HepG2 (cell line): ENCODE measurements around the gene IQCE. TPM values are rescaled to one million over a fixed set of nuclear protein-coding genes. Genes with fewer than 3 reads are reported as not detected.

Experiments used
- CENPX ChIP-seq: sonication (generic); formaldehyde crosslinking; IDR thresholded peaks from 2 replicates; pipeline ENCODE4 v1.9.0; 2021; ENCODE audit warnings: mild to moderate bottlenecking, missing genetic modification reagents, moderate library complexity
- DPF2 ChIP-seq: sonication (generic); formaldehyde crosslinking; IDR thresholded peaks from 2 replicates; pipeline ENCODE4 v1.4.0; 2020; ENCODE audit warnings: mild to moderate bottlenecking, low read depth, missing genetic modification reagents, borderline replicate concordance
- ELF4 ChIP-seq: sonication (generic); formaldehyde crosslinking; IDR thresholded peaks from 2 replicates; pipeline ENCODE4 v1.5.0; 2020; ENCODE audit warnings: missing genetic modification reagents, mild to moderate bottlenecking, moderate library complexity, borderline replicate concordance
- FOXP1 ChIP-seq, 2 experiments: fragments of 450-650 bp in 1 of 2; IDR thresholded peaks; 2 replicates each; pipeline ENCODE4 v1.6.1; 2017 to 2018; ENCODE audit warnings: antibody characterized with exemption in 1 of 2
- GATAD2A ChIP-seq: IDR thresholded peaks from 2 replicates; pipeline ENCODE4 v1.6.1; 2016
- HMG20A ChIP-seq: IDR thresholded peaks from 2 replicates; pipeline ENCODE4 v1.6.1; 2016; ENCODE audit warnings: borderline replicate concordance
- KDM5B ChIP-seq: sonication (generic); formaldehyde crosslinking; IDR thresholded peaks from 2 replicates; pipeline ENCODE4 v1.4.0; 2020; ENCODE audit warnings: missing genetic modification reagents, mild to moderate bottlenecking, borderline replicate concordance
- KMT2A ChIP-seq: sonication (generic); formaldehyde crosslinking; IDR thresholded peaks from 2 replicates; pipeline ENCODE4 v1.4.0; 2020; ENCODE audit warnings: missing genetic modification reagents
- NCOA1 ChIP-seq: sonication (generic); formaldehyde crosslinking; IDR thresholded peaks from 2 replicates; pipeline ENCODE4 v1.9.0; 2021; ENCODE audit warnings: missing genetic modification reagents
- NCOR1 ChIP-seq: fragments of 200-600 bp; sonication (generic); IDR thresholded peaks from 2 replicates; pipeline ENCODE4 v1.7.0; 2017; ENCODE audit warnings: antibody characterized with exemption, low read length, borderline replicate concordance
- PHF20 ChIP-seq: sonication (generic); formaldehyde crosslinking; IDR thresholded peaks from 2 replicates; pipeline ENCODE4 v1.5.0; 2020; ENCODE audit warnings: mild to moderate bottlenecking, missing genetic modification reagents
- REPIN1 ChIP-seq: sonication (generic); formaldehyde crosslinking; IDR thresholded peaks from 2 replicates; pipeline ENCODE4 v1.8.0; 2022; ENCODE audit warnings: missing genetic modification reagents, low read depth, mild to moderate bottlenecking, borderline replicate concordance
- REST ChIP-seq, 2 experiments: IDR thresholded peaks; 2 replicates each; pipeline ENCODE4 v1.6.1; 2011 to 2012; ENCODE audit warnings: low read length in 2 of 2, borderline replicate concordance in 1 of 2, low read depth in 1 of 2, mild to moderate bottlenecking in 1 of 2, moderate library complexity in 1 of 2
- SALL2 ChIP-seq: sonication (generic); formaldehyde crosslinking; IDR thresholded peaks from 2 replicates; pipeline ENCODE4 v1.8.1; 2023; ENCODE audit warnings: mild to moderate bottlenecking, missing genetic modification reagents, inconsistent platforms
- ZBTB2 ChIP-seq: sonication (generic); formaldehyde crosslinking; IDR thresholded peaks from 2 replicates; pipeline ENCODE4 v1.8.0; 2022; ENCODE audit warnings: low read depth, missing genetic modification reagents
- ZBTB43 ChIP-seq: sonication (generic); formaldehyde crosslinking; conservative IDR thresholded peaks from 2 replicates; pipeline ENCODE4 v1.4.0; 2020; ENCODE audit warnings: missing genetic modification reagents
- ZNF232 ChIP-seq: sonication (generic); formaldehyde crosslinking; IDR thresholded peaks from 2 replicates; pipeline ENCODE4 v1.4.0; 2020; ENCODE audit warnings: missing genetic modification reagents, borderline replicate concordance
- ZNF263 ChIP-seq: sonication (generic); formaldehyde crosslinking; IDR thresholded peaks from 2 replicates; pipeline ENCODE4 v1.4.0; 2020; ENCODE audit warnings: missing genetic modification reagents
- ZNF34 ChIP-seq: sonication (generic); formaldehyde crosslinking; IDR thresholded peaks from 2 replicates; pipeline ENCODE4 v1.4.0; 2020; ENCODE audit warnings: mild to moderate bottlenecking, missing genetic modification reagents, borderline replicate concordance
- polyA plus RNA-seq, 8 experiments: library from polyadenylated mRNA; depleted of rRNA in 3 of 8; stranded (reverse) in 7 of 8; unstranded in 1 of 8; fragments of >200 nt; fragmentation: Illumina TruSeq in 4 of 8; extraction: Trizol in 4 of 8; gene quantifications; 2 replicates each; pipeline versions ENCODE4 v1.2.1 to v1.2.3, GENCODE V29; 2011 to 2016; ENCODE audit warnings: low read depth in 4 of 8, missing spikeins in 1 of 8, mixed read lengths in 1 of 8; ENCODE audit not compliant: insufficient read depth in 1 of 8
- total RNA-seq, 5 experiments: library from RNA; depleted of rRNA; stranded (reverse); fragments of >200 nt; fragmentation: Illumina TruSeq; extraction: Trizol; gene quantifications; 2 replicates each; pipeline ENCODE4 v1.2.3, GENCODE V29; 2016; ENCODE audit warnings: low read depth in 1 of 5
- TF ChIP-seq, protein P1 (sequence below): sonication (generic); formaldehyde crosslinking; IDR thresholded peaks from 2 replicates; pipeline ENCODE4 v1.8.1; 2023; ENCODE audit warnings: mild to moderate bottlenecking, missing genetic modification reagents, borderline replicate concordance

Gene IQCE
- total and polyA plus RNA-seq, 2 of the 13 experiments (the other 11 are each of a cell fraction or from before 2014, with no cell fraction given), result 1.5 to 2.5 TPM

- TF ChIP-seq ZNF34 (0 out of 2 replicates have a peak, but pooled peaks have one; percentile 64), REPIN1 (CRISPR knock-in tag) (no peak), PHF20 (CRISPR knock-in tag) (peak; percentile 48; the same call in 1 of the 2 replicates), ZNF232 (CRISPR knock-in tag) (no peak), GATAD2A (CRISPR knock-in tag) (no peak), HMG20A (CRISPR knock-in tag) (no peak), DPF2 (no peak), KMT2A (CRISPR knock-in tag) (no peak; the same call in 1 of the 2 replicates), NCOA1 (CRISPR knock-in tag) (no peak), CENPX (CRISPR knock-in tag) (no peak), ZBTB2 (CRISPR knock-in tag) (0 out of 2 replicates have a peak, but pooled peaks have one; percentile 43), KDM5B (CRISPR knock-in tag) (peak; percentile 54; the same call in 1 of the 2 replicates), NCOR1 (no peak), SALL2 (no peak), REST (IDR thresholded peaks at IDR 0.05; ENCODE audit: borderline replicate concordance in 1 of 2, low read depth in 1 of 2, low read length in 2 of 2) (no peak), ELF4 (CRISPR knock-in tag) (no peak), ZNF263 (CRISPR knock-in tag) (peak; percentile 68; the same call in 1 of the 2 replicates), FOXP1 (IDR thresholded peaks at IDR 0.05) (no peak), FOXP1 (CRISPR knock-in tag; IDR thresholded peaks at IDR 0.05) (no peak), ZBTB43 (CRISPR knock-in tag) (no peak; the same call in 1 of the 2 replicates)
- TF ChIP-seq, protein P1, sequence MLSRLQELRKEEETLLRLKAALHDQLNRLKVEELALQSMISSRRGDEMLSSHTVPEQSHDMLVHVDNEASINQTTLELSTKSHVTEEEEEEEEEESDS, result no peak
These were observed at the start of gene IQCE (continued) for GRCh38 chr7:2558629-2559282.
